Keratinocyte (primary cell): ENCODE data around the gene CTF1. TPM values are rescaled to one million over a fixed set of nuclear protein-coding genes. Genes with fewer than 3 reads are reported as not detected.

Experiments
- DNase-seq: peaks from one replicate; pipeline ENCODE4 v3.0.0-alpha.2; 2011; ENCODE audit warnings: low read depth, missing footprints, low spot score
- FAIRE-seq: peaks from 2 replicates; lab custom pipeline; 2011; peaks lifted over from hg19 to GRCh38; lab: Jason Lieb, UNC
- H2AFZ ChIP-seq: 2 replicates; pipeline ENCODE4 v1.6.0; 2012; ENCODE audit warnings: low read length, control low read depth, inconsistent platforms; ENCODE audit not compliant: control insufficient read depth
- H3K27ac ChIP-seq: 2 replicates; pipeline ENCODE4 v1.5.1; 2011; ENCODE audit warnings: low read length; ENCODE audit not compliant: control insufficient read depth, insufficient read depth
- H3K27me3 ChIP-seq: 3 replicates; pipeline ENCODE4 v1.6.0; 2011; ENCODE audit warnings: low read length; ENCODE audit not compliant: control insufficient read depth, insufficient read depth; ENCODE audit errors: extremely low read depth
- H3K36me3 ChIP-seq, 2 experiments: 2 replicates in 1 of 2; 3 replicates in 1 of 2; pipeline ENCODE4 v1.5.1; 2011; ENCODE audit warnings: low read length in 2 of 2, mild to moderate bottlenecking in 1 of 2; ENCODE audit not compliant: control insufficient read depth in 2 of 2, insufficient read depth in 2 of 2; ENCODE audit errors: extremely low read depth in 1 of 2
- H3K4me1 ChIP-seq: 3 replicates; pipeline ENCODE4 v1.5.1; 2011; ENCODE audit warnings: low read length; ENCODE audit not compliant: control insufficient read depth, insufficient read depth; ENCODE audit errors: extremely low read depth
- H3K4me2 ChIP-seq: 3 replicates; pipeline ENCODE4 v1.6.0; 2011; ENCODE audit warnings: low read depth, low read length; ENCODE audit not compliant: control insufficient read depth, insufficient read depth; ENCODE audit errors: extremely low read depth
- H3K4me3 ChIP-seq, 3 experiments: fragments of 200-600 bp in 1 of 3; sonication (generic) in 1 of 3; 2 replicates in 2 of 3; 3 replicates in 1 of 3; pipeline ENCODE4 v1.5.1; 2011 to 2016; ENCODE audit warnings: low read length in 3 of 3, mild to moderate bottlenecking in 3 of 3, control low read depth in 2 of 3, inconsistent platforms in 1 of 3, low read depth in 1 of 3, mixed read lengths in 1 of 3, mixed run types in 1 of 3, moderate library complexity in 1 of 3; ENCODE audit not compliant: control insufficient read depth in 2 of 3, insufficient read depth in 2 of 3; ENCODE audit errors: extremely low read depth in 1 of 3
- H3K79me2 ChIP-seq: 2 replicates; pipeline ENCODE4 v1.6.0; 2012; ENCODE audit warnings: low read length; ENCODE audit not compliant: control insufficient read depth, insufficient read depth
- H3K9ac ChIP-seq: 3 replicates; pipeline ENCODE4 v1.6.0; 2011; ENCODE audit warnings: low read length; ENCODE audit not compliant: control insufficient read depth, insufficient read depth; ENCODE audit errors: extremely low read depth
- H3K9me1 ChIP-seq: 3 replicates; pipeline ENCODE4 v1.6.0; 2011; ENCODE audit warnings: low read length; ENCODE audit not compliant: control insufficient read depth, insufficient read depth; ENCODE audit errors: extremely low read depth
- H3K9me3 ChIP-seq: 2 replicates; pipeline ENCODE4 v1.5.1; 2012; ENCODE audit warnings: low read depth, low read length; ENCODE audit not compliant: control insufficient read depth
- H4K20me1 ChIP-seq: 3 replicates; pipeline ENCODE4 v1.6.0; 2011; ENCODE audit warnings: low read length; ENCODE audit not compliant: control insufficient read depth, insufficient read depth; ENCODE audit errors: extremely low read depth
- CTCF ChIP-seq, 3 experiments: IDR thresholded peaks in 1 of 3; conservative IDR thresholded peaks in 1 of 3; optimal IDR thresholded peaks in 1 of 3; 2 replicates in 2 of 3; 3 replicates in 1 of 3; pipeline versions ENCODE3 to v1.5.1; 2011; ENCODE audit warnings: low read length in 3 of 3, mild to moderate bottlenecking in 3 of 3, moderate library complexity in 2 of 3, control low read depth in 1 of 3, inconsistent platforms in 1 of 3; ENCODE audit not compliant: insufficient read depth in 2 of 3; ENCODE audit errors: extremely low read depth in 1 of 3
- EZH2 ChIP-seq: IDR thresholded peaks from one replicate; pipeline ENCODE4 v1.6.1; 2012; ENCODE audit warnings: inconsistent platforms, mild to moderate bottlenecking, low read length, moderate library complexity
- dilution Hi-C: fragments of 300-500 bp; cut with MboI; formaldehyde crosslinking; loops from one replicate; pipeline ENCODE4 v1.7.0; 2020; ENCODE audit warnings: low sequenced_read_pairs; ENCODE audit not compliant: extremely low pct_ligation_motif_present
- polyA plus RNA-seq, 5 experiments: library from polyadenylated mRNA; depleted of rRNA in 3 of 5; stranded (reverse) in 3 of 5; stranded (forward) in 1 of 5; unstranded in 1 of 5; fragments of >200 nt; gene quantifications; 1 replicate in 1 of 5; 2 replicates in 3 of 5; 3 replicates in 1 of 5; pipeline versions ENCODE4 v1.2.1 to v1.2.3, GENCODE V29; 2011 to 2012; ENCODE audit warnings: missing spikeins in 2 of 5, low read depth in 1 of 5, low replicate concordance in 1 of 5

CTF1 gene
- polyA plus RNA-seq, 1 donor (not counting 4 experiments of a cell fraction or from before 2014, with no cell fraction given): 2.1 TPM

GRCh38 chr16:30950516-30951065 is 54.2 kb downstream of the CTF1 start:
- no peaks in the 10 kb centered on the region for H3K9me3 ChIP-seq
- peaks cover 5 to 8% of the 10 kb centered on the region in 2 experiments for H3K36me3 ChIP-seq
- no peak overlapping the region for H2AFZ ChIP-seq
- DNase-seq: no peak
- peaks cover 19% of the 10 kb centered on the region for H3K4me1 ChIP-seq
- H3K4me3 ChIP-seq: peak overlapping the region; percentile 43 to 82 (median 50)
- no peak for TF ChIP-seq CTCF (optimal IDR thresholded peaks at IDR 0.05 in 1 of 3, IDR thresholded peaks at IDR 0.05 in 1 of 3, conservative IDR thresholded peaks at IDR 0.05 in 1 of 3; ENCODE audit: extremely low read depth in 1 of 3, insufficient read depth in 2 of 3, low read length in 3 of 3)
- no peak for TF ChIP-seq EZH2
- no peak for FAIRE-seq
- no peaks in the 10 kb centered on the region for H3K79me2 ChIP-seq
- H4K20me1 ChIP-seq: no peaks in the 10 kb centered on the region
- H3K9me1 ChIP-seq: no peaks in the 10 kb centered on the region
- peak overlapping the region; percentile 38 for H3K27ac ChIP-seq
- dilution Hi-C loops: no loop called here
- peak overlapping the region; percentile 11 for H3K9ac ChIP-seq
- H3K4me2 ChIP-seq: peak overlapping the region; percentile 98
- H3K27me3 ChIP-seq: no peaks in the 10 kb centered on the region

DNA sequence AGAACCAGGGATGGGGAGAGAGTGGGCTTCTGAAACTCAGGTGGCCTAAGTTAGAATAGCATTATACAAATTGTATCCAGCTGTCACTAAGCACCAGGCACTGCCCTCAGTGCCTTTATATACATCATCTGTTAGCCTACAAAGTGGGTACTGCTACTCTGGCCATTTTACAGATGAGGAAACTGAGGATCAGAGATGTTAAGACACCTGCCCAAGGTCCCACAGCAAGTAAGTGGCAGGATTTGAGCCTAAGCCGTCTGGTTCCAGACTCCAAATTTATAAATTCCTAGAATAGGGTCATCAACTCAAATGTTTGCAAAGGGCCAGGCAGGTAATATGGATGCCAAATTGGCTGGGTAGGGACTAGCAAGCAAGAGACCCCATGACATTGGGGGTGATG is 54.8 kb downstream of the CTF1 start:
- Histone ChIP-seq H3K9ac (no peak overlapping the region), H3K4me1 (peaks cover 19% of the 10 kb centered on the region), H3K27ac (no peak overlapping the region), H3K36me3 (peaks cover 5 to 8% of the 10 kb centered on the region in 2 experiments), H2AFZ (no peak overlapping the region), H3K79me2 (no peaks in the 10 kb centered on the region), H3K9me1 (no peaks in the 10 kb centered on the region), H3K9me3 (no peaks in the 10 kb centered on the region), H3K4me2 (no peak overlapping the region), H4K20me1 (no peaks in the 10 kb centered on the region), H3K4me3 (no peak overlapping the region), H3K27me3 (no peaks in the 10 kb centered on the region)
- dilution Hi-C loops: no loop called here
- no peak for FAIRE-seq
- TF ChIP-seq EZH2 (no peak), CTCF (optimal IDR thresholded peaks at IDR 0.05 in 1 of 3, IDR thresholded peaks at IDR 0.05 in 1 of 3, conservative IDR thresholded peaks at IDR 0.05 in 1 of 3; ENCODE audit: extremely low read depth in 1 of 3, insufficient read depth in 2 of 3, low read length in 3 of 3) (no peak)
- no peak for DNase-seq
